Measurements from ENCODE around the gene HSPB6. TPM values are rescaled to one million over a fixed set of nuclear protein-coding genes. Genes with fewer than 3 reads are reported as not detected.
"Not testable (repeated sequence)": the region's sequence is repeated elsewhere in the genome, so short reads cannot be mapped to it uniquely, and the experiment has no call there.

Gene HSPB6
- not detected in 2 replicates for total RNA-seq

- intact Hi-C loops (cut with micrococcal nuclease) = loop anchor here (1.0 kb wide), 1 partner anchor 19 kb away; the partner anchor contains the start of gene ARHGAP33
Observed at GRCh38 chr19:35756377-35757230, at the start of gene HSPB6. TSS of gene HSPB6 (minus strand) at chr19:35757029. CDS start at chr19:35757008, 21 bp downstream.

- intact Hi-C loops (cut with micrococcal nuclease) = no loop called here
Observed at GRCh38 chr19:35806597-35806996, 49.8 kb upstream of the HSPB6 start.

- intact Hi-C loops (cut with micrococcal nuclease) = no loop called here
Observed at GRCh38 chr19:35805526-35806102, 48.8 kb upstream of the HSPB6 start.

GRCh38 chr19:35801828-35802227 is 45.0 kb upstream of the HSPB6 start:
- intact Hi-C loops (cut with micrococcal nuclease) = no loop called here

GRCh38 chr19:35797663-35798062 is 40.8 kb upstream of the HSPB6 start:
- intact Hi-C loops (cut with micrococcal nuclease) = no loop called here

- intact Hi-C loops (cut with micrococcal nuclease) = no loop called here
Observed at GRCh38 chr19:35796645-35797542, 40.1 kb upstream of the HSPB6 start.

- intact Hi-C loops (cut with micrococcal nuclease) = not testable (repeated sequence)
Observed at GRCh38 chr19:35795564-35795963, 38.7 kb upstream of the HSPB6 start.

- intact Hi-C loops (cut with micrococcal nuclease) = no loop called here
Observed at GRCh38 chr19:35793381-35794165, 36.7 kb upstream of the HSPB6 start.

GRCh38 chr19:35792888-35793287 is 36.1 kb upstream of the HSPB6 start:
- intact Hi-C loops (cut with micrococcal nuclease) = no loop called here

- intact Hi-C loops (cut with micrococcal nuclease) = no loop called here
Observed at GRCh38 chr19:35792312-35792711, 35.5 kb upstream of the HSPB6 start.

- intact Hi-C loops (cut with micrococcal nuclease) = no loop called here
Observed at GRCh38 chr19:35791814-35792279, 35.0 kb upstream of the HSPB6 start.

- intact Hi-C loops (cut with micrococcal nuclease) = no loop called here
Observed at GRCh38 chr19:35790981-35791813, 34.4 kb upstream of the HSPB6 start.

- intact Hi-C loops (cut with micrococcal nuclease) = no loop called here
Observed at GRCh38 chr19:35789978-35790944, 33.4 kb upstream of the HSPB6 start.

- intact Hi-C loops (cut with micrococcal nuclease) = no loop called here
Observed at GRCh38 chr19:35789195-35789977, 32.6 kb upstream of the HSPB6 start.

GRCh38 chr19:35788205-35788960 is 31.6 kb upstream of the HSPB6 start:
- intact Hi-C loops (cut with micrococcal nuclease) = no loop called here

- intact Hi-C loops (cut with micrococcal nuclease) = no loop called here
Observed at GRCh38 chr19:35787227-35787799, 30.5 kb upstream of the HSPB6 start.

Data from T-helper 2 cell treated with Interferon-gamma antibody and Interleukin-4, amounts not matched to agents 100 ng/mL and 5 ng/mL, for 36 hours (primary cell).